Large intestine (tissue), 3 donors: Measurements from ENCODE around the gene TMEM247. TPM values are rescaled to one million over a fixed set of nuclear protein-coding genes. Genes with fewer than 3 reads are reported as not detected.

Source experiments
- DNase-seq, 2 donors: peaks; one replicate each; pipeline versions ENCODE4 v3.0.0 to v3.0.0-alpha.2; 2013
- H3K27ac ChIP-seq: one replicate; pipeline ENCODE4 v1.5.1; 2013; ENCODE audit warnings: low read length
- H3K27me3 ChIP-seq: 2 replicates; pipeline ENCODE4 v1.6.1; 2013; ENCODE audit warnings: low read length; ENCODE audit not compliant: control insufficient read depth, insufficient read depth
- H3K36me3 ChIP-seq: 2 replicates; pipeline ENCODE4 v1.6.1; 2013; ENCODE audit warnings: low read length; ENCODE audit not compliant: control insufficient read depth, insufficient read depth
- H3K4me1 ChIP-seq: one replicate; pipeline ENCODE4 v1.6.1; 2013; ENCODE audit warnings: low read length; ENCODE audit not compliant: control insufficient read depth, insufficient read depth
- H3K4me3 ChIP-seq: one replicate; pipeline ENCODE4 v1.5.1; 2013; ENCODE audit warnings: low read length
- H3K9me3 ChIP-seq: one replicate; pipeline ENCODE4 v1.6.1; 2013; ENCODE audit warnings: mild to moderate bottlenecking, low read depth, low read length, moderate library complexity; ENCODE audit not compliant: control insufficient read depth
- WGBS: methylation state at CpG from one replicate; pipeline ENCODE4 v1.1.5; 2013; ENCODE audit warnings: low lambda C conversion rate; ENCODE audit not compliant: insufficient coverage; 5-methylcytosine and 5-hydroxymethylcytosine counted together
- polyA plus RNA-seq: library from polyadenylated mRNA; unstranded; fragments of 120-200 nt; gene quantifications from one replicate; pipeline ENCODE4 v1.2.1, GENCODE V29; 2013

TMEM247 gene
- polyA plus RNA-seq, 1 donor, result not detected

DNA sequence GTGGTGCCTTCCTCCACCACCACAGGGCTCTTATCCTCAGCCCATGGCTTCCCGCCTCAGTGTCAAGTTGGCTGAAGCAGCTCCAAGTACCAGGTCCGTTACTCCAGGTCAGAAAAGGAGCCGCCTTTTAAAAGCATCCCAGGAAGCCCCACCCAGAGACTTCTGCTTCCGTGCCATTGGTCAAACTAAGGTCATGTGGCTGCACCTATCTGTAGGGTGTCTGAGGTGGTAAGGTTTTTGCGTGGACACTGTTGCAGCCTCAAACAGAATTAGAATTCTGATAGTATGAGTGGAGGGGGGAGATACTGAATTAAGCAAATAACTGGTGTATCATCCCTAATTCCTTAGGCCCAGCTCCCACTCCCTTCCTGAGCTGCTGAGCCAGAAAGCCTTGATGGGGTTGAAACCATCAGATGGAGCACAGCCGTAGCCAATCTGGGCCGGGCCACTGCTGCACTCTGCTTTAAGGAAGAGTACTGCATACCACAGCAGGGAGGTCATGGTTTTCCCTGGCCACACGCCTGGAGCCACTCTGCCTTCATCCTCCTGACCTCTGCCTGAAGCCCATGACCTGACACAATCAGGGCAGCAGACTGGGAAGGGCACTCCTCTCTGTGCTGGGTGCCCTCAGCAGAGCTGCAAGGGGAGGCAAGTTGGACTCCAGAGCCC is 8.4 kb downstream of the TMEM247 start:
- H3K27ac ChIP-seq, result no peak overlapping the region
- WGBS, result no CpG with 5 or more reads among the region's 8 CpGs
- no peak overlapping the region for H3K4me3 ChIP-seq
- no peaks in the 10 kb centered on the region for H3K9me3 ChIP-seq
- H3K4me1 ChIP-seq, result peaks cover 8% of the 10 kb centered on the region
- no peaks in the 10 kb centered on the region for H3K27me3 ChIP-seq
- no peak for DNase-seq
- H3K36me3 ChIP-seq, result no peaks in the 10 kb centered on the region

DNA sequence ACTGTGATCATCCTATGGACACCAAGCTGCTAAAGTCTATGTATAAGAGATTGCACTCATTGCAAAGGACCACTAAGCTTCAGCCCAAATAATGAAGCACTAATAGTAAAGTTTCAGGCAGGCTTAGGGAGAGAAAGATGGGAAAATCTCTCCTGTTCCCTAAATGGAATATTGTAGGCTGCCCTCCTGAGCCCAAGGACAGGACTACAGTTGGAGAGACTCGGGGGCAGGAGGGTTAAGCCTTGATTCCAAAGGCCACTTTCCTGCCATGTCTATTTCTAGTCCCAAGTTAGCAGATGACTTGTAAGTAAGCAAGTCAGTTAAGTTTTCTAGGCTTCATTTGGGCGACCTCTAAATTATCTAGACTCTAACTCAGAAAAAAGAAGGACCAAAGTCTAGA is 9.0 kb downstream of the TMEM247 start:
- H3K9me3 ChIP-seq, result no peaks in the 10 kb centered on the region
- H3K27ac ChIP-seq, result no peak overlapping the region
- no peak for DNase-seq
- no peaks in the 10 kb centered on the region for H3K36me3 ChIP-seq
- peaks cover 8% of the 10 kb centered on the region for H3K4me1 ChIP-seq
- H3K4me3 ChIP-seq, result no peak overlapping the region
- no CpG with 5 or more reads among the region's 2 CpGs for WGBS
- H3K27me3 ChIP-seq, result no peaks in the 10 kb centered on the region

DNA sequence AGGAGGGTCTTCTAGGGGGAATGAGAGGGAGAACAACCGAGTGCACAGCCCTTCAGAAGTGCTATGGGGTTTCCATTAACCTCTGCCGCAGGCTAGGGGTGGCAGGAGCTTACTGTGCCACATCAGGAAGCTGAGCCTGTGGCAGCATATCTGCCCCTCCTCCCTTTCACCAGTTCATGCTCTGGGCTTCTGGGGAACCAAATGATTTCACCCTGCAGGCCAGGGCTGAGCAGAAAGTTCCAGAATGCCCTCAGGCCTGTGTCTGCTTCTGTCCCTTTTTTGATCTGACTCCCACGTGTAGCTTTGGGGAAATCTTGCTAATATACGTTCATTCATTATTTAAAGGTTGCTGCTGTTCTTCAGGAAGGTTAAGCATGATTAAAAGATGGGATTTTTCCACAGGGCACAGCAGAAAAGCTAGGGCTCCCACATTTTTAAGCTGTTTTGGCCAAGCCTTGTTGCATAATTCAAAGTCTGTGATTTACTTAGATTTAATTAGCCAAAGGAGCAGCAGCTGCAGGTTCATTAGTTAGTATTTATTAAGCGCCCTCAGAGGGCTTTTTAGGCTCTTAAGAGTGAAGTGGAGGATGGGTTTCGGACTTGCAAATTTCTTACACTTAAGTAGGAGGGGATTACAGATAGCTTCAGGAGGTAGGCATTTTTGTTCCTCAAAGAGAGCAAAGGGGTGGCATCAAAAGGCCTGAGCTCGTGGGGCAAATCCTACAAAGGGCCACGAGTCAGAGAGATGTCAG is 10.2 kb downstream of the TMEM247 start:
- WGBS, result no CpG with 5 or more reads among the region's 8 CpGs
- no peak overlapping the region for H3K27ac ChIP-seq

DNA sequence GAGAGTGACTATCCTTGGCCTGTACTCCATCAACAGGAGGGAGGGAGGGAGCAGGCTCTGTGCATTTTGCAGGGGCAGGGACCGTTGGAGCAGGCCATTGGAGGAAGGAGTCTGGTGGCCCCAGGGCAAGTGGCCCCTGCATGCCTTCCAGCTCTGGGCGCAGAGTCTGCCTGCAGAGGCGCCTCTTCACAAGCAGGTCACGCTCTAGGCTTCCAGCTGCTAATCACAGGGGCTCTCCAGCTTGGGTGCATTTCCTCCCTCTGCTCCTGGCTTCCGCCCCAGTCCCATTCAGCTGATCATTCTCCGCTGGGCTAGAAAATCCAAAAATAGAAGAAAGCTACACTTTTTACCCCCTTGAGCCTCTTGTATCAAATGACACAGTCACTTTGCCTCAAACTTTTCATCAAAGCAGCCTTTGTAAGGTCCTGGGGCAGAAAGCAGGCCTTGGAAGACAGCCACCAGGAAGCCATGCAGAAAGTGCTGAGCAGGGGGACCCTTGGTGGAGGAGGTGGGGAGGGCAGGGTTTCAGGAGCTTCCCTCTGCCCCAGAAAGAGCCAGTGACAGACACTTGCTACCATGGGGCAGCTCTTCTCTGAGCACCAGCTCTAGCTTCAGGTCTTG is 11.3 kb downstream of the TMEM247 start:
- DNase-seq, result peak; percentile 21 to 38
- WGBS, result no CpG with 5 or more reads among the region's 6 CpGs
- no peaks in the 10 kb centered on the region for H3K36me3 ChIP-seq
- H3K4me3 ChIP-seq, result no peak overlapping the region
- no peak overlapping the region for H3K27ac ChIP-seq
- H3K4me1 ChIP-seq, result peaks cover 8% of the 10 kb centered on the region
- H3K9me3 ChIP-seq, result no peaks in the 10 kb centered on the region
- H3K27me3 ChIP-seq, result no peaks in the 10 kb centered on the region

More for the DNA sequence above, 10.2 kb downstream of the TMEM247 start:
- H3K36me3 ChIP-seq, result no peaks in the 10 kb centered on the region
- no peak for DNase-seq
- H3K4me3 ChIP-seq, result no peak overlapping the region
- peaks cover 8% of the 10 kb centered on the region for H3K4me1 ChIP-seq
- no peaks in the 10 kb centered on the region for H3K9me3 ChIP-seq
- H3K27me3 ChIP-seq, result no peaks in the 10 kb centered on the region

- no peak overlapping the region for H3K27ac ChIP-seq
- DNase-seq, result no peak
- H3K9me3 ChIP-seq, result no peaks in the 10 kb centered on the region
- no CpG with 5 or more reads among the region's 7 CpGs for WGBS
- peaks cover 8% of the 10 kb centered on the region for H3K4me1 ChIP-seq
- H3K4me3 ChIP-seq, result no peak overlapping the region
- H3K27me3 ChIP-seq, result peaks cover 3% of the 10 kb centered on the region
- H3K36me3 ChIP-seq, result no peaks in the 10 kb centered on the region
Observed at GRCh38 chr2:46492301-46492700, 12.9 kb downstream of the TMEM247 start.

GRCh38 chr2:46493241-46493970 is 14.0 kb downstream of the TMEM247 start:
- Histone ChIP-seq H3K27me3 (peaks cover 14% of the 10 kb centered on the region), H3K4me3 (no peak overlapping the region), H3K27ac (no peak overlapping the region), H3K36me3 (no peaks in the 10 kb centered on the region), H3K4me1 (peaks cover 8% of the 10 kb centered on the region), H3K9me3 (no peaks in the 10 kb centered on the region)
- no peak for DNase-seq
- 14% methylated on average over 3 of the region's 8 CpGs for WGBS

- H3K36me3 ChIP-seq, result no peaks in the 10 kb centered on the region
- no peaks in the 10 kb centered on the region for H3K9me3 ChIP-seq
- 19% methylated on average over 3 of the region's 4 CpGs for WGBS
- no peak for DNase-seq
- H3K27ac ChIP-seq, result no peak overlapping the region
- peaks cover 15% of the 10 kb centered on the region for H3K27me3 ChIP-seq
- no peak overlapping the region for H3K4me3 ChIP-seq
- peaks cover 8% of the 10 kb centered on the region for H3K4me1 ChIP-seq
Observed at GRCh38 chr2:46493971-46494250, 14.5 kb downstream of the TMEM247 start.

DNA sequence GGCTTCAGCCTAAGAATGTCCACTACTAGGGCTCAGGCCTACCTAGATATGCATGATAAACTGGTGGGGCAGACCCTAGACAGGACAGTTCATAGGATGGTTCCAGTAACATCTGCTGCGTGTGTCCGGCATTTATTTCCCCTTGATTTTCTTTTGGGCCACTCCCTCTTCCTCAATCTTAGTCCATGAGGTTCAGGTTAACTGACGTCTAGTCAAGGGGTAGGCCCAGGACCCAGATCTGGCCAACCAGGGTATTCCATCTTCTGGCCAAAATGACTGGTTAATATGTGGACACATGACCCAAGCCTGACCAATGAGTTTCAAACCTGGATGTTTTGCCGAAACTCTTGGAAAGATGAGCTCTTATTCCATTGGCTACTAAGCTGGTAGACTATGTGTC is 15.2 kb downstream of the TMEM247 start:
- Histone ChIP-seq H3K27ac (no peak overlapping the region), H3K9me3 (no peaks in the 10 kb centered on the region), H3K36me3 (no peaks in the 10 kb centered on the region), H3K27me3 (peaks cover 15% of the 10 kb centered on the region), H3K4me3 (no peak overlapping the region), H3K4me1 (peaks cover 10% of the 10 kb centered on the region)
- DNase-seq, result no peak
- WGBS, result no CpG with 5 or more reads among the region's 4 CpGs

GRCh38 chr2:46495231-46496030 is 16.1 kb downstream of the TMEM247 start:
- no peak overlapping the region for H3K4me3 ChIP-seq
- H3K36me3 ChIP-seq, result no peaks in the 10 kb centered on the region
- no peak overlapping the region for H3K27ac ChIP-seq
- no peak for DNase-seq
- no CpG with 5 or more reads among the region's 9 CpGs for WGBS
- H3K27me3 ChIP-seq, result peaks cover 15% of the 10 kb centered on the region
- H3K4me1 ChIP-seq, result peaks cover 8% of the 10 kb centered on the region
- no peaks in the 10 kb centered on the region for H3K9me3 ChIP-seq

DNA sequence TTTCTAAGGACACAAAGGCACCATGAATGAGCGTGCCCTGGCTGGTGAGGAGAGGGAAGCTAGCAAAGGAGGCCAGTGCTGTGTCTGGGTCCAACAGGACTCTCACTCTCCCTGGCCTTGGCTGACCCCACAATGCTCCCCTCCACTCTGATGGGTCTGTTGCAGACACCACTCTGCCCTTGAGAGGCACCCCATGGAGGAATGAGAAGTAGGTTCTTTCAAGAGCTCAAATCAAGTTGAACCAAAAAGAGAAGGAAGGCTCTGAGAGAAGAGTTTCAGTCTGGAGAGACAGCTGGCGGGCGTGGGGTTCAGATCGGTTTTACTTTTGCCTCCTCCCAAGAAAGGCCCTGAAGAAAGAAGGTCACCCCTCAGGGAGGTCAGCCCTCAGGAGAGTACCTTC is 18.4 kb downstream of the TMEM247 start:
- WGBS, result no CpG with 5 or more reads among the region's 4 CpGs
- no peak for DNase-seq

More for the DNA sequence above, 18.4 kb downstream of the TMEM247 start:
- peaks cover 12% of the 10 kb centered on the region for H3K4me1 ChIP-seq
- H3K36me3 ChIP-seq, result no peaks in the 10 kb centered on the region
- peaks cover 15% of the 10 kb centered on the region for H3K27me3 ChIP-seq
- H3K4me3 ChIP-seq, result no peak overlapping the region
- H3K9me3 ChIP-seq, result no peaks in the 10 kb centered on the region
- H3K27ac ChIP-seq, result no peak overlapping the region
